NCI-H774 (cell line): ENCODE data around the gene MKNK1.

ENCODE experiments used
- DNase-seq: peaks from one replicate; lab custom pipeline; 2025; lab: John Stamatoyannopoulos, UW

MKNK1 gene

DNA sequence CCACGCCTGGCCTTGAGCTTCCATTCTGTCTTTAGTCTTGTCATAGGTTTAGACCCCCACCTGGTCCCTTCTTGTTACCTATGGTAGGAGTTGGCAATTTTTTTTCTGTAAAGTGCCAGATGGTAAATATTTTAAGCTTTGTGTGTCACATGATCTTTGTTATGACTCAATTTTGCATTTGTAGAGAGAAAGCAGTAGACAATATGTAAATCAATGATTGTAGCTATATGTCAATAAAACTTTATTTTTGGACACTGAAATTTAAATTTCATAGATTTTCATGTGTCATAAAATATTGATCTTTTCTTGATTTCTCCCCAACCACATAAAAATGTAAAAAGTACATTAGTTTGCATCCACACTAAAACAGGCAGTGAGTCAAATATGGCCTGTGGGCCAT is 8.0 kb downstream of the MKNK1 start:
- DNase-seq = no peak

DNA sequence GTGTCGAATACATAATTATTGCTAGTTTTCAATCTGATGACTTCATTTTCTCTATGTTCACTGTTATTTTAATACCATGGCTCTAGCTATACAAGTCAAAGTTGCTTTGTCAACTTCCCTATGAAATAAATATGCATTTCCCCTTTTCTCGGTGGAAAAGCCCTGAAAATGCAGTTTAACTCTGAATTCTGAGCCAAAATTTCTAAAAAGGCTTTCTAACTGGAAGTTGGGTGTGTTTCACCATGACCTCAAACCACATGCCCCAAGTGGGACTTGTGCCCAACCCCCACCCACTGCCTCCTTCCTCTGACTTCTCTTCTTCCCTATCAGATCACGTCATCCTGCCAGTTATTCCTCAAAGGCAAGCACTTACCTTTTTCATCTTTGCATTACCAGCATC is 8.9 kb downstream of the MKNK1 start:
- no peak for DNase-seq

DNA sequence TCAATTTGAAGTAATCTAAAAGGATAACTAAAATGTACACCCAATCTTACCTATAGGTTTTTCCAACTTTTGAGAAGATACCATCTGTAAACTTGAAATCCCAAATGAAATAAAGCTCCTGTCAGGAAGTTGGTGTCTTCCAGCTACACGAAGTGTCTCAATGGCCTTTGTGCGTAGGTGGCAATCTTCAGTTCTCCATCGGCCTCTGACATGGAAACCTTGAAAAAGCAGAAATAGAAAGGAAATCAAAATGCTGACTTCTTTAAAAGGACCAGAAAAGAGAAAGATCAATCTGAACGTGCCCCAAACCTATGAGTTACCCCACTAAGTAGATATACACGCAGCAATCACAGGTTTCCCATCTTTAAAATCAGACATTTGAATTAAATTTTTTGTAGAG is 10.0 kb downstream of the MKNK1 start:
- no peak for DNase-seq

DNA sequence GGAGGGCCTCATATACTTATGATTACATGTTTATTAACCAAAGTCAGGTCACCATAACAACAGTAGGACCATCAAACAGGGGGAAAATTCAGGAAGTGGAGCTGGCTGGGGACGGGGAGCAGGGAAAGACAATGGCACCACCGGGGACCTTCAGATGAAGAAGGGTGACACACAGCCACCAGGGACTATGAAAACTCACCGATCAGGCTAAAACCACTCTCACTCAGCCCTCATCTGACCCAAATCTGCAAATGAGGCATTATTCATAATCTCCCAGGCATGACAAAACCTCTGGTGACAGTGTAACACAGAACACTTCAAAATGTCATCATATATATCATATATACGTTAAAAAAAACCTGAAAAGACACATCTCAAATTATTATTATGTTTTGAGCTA is 11.2 kb downstream of the MKNK1 start:
- DNase-seq = no peak

DNA sequence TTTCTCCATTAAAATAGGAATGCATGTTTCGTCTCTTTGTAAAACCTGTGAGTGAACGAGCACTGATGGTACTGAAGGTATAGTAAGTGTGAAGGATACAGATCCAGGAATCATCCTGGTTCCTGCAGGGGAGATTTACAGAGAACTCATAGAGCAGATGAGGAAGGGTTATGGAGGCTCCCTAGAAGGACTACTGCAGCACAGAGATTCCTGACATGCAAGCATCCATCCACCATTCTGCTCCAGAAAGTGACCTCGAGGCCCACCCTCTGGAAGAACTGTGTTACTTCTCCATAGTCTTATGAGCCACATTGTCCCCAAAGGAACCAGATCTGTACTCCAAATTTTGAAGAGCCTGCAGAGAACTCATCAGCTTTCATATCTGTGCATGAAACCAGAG is 14.5 kb downstream of the MKNK1 start:
- no peak for DNase-seq

DNA sequence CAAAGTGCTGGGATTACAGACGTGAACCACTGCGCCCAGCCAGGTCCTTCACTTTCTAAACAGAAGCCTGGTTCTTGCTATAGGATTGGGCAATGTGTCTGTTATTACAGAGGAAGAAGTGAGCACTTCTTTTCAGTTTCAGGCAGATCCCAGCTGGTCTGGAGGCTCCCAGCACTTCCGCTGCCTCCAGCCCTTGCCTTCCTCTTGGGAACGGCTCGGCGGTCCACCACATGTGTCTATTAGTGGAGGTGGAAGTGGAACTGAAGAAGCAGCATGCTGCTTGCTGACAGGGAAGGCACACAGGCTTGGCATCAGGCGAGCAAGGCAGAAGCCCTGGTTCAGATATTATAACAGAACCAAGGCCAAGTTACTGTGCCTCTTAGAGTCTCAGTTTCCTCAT is 17.0 kb downstream of the MKNK1 start:
- no peak for DNase-seq

DNA sequence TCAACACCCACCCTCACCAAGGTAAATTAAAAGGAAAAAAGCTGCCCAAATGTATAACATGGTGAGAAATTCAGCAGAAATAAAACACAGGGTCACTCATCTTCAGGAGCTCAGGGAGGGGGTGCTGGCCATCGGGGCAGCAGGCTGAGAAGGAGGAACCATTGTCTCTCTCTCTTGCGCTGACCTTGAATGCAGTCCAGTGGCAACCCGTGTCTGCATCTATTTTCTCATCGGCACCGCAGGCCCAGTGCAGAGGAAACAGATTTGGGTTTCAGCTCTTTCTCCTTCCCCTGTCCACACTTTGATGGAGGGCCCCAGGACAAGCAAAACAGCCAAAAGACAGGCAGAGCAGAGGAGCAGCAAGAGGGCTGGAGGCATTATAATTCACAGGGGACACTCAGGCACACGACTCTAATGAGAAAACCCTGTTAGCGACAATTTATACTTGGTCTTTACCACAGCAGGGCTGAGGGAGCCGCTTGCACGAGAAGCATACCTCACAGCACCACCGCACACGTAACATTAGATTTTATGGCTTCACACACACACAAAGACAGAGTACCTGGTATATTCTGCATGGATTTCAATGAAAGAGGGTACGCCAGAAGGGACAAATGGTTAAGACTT is 18.6 kb downstream of the MKNK1 start:
- no peak for DNase-seq

DNA sequence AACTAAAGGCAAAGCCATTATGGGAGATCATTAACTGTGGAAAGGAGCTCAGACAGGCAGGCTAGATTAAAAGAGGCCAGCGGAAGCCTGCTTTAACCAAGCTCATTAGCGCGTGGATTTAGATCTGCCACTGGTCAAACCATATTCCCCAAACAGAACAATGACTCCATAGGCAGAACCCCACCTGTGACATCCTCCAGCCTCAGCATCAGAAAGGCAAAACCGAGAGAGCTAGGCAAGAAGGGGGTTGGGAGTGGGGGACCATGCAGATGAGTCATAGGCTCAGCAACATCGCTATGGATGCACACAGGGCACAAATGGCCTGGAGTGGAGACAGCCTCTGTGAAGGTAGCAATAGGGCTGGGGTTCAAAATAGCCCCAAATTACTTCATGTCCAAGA is 20.6 kb downstream of the MKNK1 start:
- no peak for DNase-seq

DNA sequence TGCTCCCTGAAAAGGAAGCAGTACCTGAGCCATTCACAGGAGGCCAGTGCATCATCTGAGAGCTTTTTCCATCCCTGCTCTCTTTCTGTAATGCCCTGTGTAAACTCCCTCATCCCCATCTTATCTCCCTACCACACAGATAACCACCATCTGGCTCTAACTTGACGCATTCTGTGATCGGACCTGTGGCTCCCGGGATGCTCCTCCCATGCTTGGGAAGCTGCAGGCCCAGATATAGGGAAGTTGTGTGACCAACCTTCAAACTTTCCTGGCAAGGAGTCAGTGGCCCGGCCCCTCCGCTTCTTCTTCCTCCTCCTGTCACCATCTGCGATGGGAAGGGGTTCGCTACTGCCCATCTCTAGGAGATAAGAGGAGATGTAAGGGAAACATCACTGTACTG is 21.1 kb downstream of the MKNK1 start:
- no peak for DNase-seq

DNA sequence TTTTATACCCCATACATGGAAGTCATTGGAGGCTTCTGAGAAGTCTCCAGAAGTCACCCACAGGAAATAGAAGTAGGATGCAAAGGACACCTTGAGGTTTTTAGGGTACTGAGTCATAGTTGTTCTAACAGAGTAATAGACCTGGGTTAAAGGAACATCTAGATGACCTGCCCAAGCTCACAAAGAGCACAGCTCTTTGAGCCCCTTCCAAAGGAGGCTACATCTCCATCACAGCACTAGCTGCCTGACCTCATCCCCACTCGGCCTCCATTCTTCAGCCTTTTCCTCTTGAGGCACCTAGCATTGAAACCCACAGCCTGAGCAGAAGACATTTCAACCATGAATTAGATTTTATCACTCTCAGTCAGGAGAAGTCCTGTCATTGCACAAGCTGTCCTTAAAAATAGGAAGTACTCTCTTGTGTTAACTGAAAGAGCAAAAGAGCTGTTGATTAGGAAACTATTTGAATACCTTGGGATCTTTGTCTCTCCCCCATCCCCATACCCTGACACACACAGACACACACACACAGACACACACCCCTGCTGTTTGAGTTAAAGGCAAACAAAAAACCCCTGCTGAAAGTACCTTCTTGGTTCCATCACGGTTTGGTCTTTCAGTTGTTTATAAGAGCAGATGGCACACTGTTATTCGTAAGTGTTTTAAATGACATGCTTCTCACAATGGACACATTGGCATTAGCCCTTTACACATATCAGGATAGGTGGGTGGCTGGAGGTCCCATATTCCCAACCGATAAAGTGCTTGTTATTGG is 22.2 kb downstream of the MKNK1 start:
- DNase-seq = no peak

DNA sequence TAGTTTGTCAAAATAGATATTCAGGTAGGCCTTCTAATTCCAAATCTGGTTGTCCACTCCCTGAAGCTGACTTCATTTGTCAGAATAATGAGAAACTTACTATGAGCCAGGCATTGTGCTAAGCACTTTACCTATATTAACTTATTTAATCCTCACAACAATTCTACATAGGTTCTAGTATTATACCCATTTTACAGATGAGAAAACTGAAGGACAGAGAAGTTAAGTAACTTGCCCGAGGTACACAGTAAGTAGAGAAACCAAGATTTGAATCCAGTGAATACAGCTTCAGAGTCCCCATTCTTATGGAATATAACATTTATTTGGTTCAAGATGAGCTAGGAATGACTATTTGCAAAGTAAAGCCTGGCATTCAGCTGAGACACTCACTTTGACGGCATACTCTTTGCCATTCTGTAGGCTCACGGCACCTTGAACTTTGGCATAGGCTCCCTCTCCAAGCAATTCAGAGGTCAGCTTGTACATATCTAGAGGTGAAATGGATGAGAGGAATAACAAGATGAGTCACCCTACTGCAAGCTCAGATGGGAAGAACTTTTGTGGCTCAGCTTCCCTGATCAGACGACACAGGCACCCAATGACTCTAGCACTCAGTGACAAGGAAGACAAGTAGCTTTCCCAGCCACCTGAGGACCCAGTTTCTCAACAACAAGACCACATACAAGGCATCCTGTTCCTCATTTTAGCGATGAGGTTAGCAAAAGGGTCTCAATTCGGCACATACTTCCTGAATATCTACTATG is 23.7 kb downstream of the MKNK1 start:
- no peak for DNase-seq

DNA sequence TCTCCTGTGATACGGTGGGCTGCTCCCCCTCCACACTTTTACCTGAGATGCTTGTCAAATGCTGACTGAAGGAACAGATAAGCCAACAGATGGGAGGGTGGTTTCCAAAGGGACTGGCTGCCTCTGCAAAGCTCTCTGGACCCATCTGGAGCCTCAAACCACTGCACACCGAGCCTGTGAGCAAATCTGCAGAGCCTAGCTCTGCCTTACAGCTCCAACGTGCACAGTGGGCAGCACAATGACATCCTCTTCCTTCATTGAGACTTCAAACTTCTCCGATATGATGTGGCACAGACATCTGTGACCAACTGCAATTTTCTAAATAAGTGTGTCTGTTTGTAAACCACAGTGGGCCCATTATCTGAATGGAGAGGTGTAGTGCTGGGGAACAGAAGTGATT is 26.4 kb downstream of the MKNK1 start:
- no peak for DNase-seq

DNA sequence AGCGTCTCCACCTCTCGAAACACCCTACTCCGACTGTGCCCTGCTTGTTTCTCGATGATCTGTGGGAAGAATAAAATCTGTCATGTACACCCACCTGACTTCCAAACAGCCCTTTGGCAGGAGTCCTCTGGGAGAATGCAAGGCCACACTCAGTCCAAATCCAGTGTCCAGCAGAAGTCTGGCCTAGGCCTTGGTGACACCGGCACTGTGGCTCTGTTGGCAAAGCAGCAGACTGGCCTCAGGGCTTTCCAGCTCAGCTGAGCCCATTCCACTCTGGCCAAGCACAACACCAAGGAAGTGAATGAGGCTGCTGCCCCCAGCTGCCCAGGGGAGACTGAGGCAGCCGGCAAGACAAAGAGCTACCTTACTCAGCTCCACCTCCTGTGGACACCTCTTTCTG is 27.5 kb downstream of the MKNK1 start:
- DNase-seq = no peak

DNA sequence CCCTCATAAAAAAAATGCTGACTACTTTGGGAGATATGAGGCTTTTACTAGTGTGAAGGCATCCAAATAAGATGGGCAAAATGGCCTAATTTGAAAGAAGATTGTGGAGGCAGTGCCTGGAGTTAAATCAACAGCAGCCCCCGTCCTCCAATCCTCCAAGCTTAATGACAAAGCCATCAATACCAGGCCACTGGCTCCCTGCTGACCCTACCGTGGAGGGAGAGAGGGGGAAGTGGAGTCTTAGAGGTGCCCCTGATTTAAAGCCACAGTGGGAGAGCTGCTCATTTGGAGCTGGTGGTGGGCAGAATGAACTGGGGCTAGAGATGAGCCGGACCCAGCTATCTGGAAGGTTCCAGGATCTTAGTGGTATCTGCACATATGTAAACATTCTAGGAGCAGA is 28.3 kb downstream of the MKNK1 start:
- DNase-seq = no peak

DNA sequence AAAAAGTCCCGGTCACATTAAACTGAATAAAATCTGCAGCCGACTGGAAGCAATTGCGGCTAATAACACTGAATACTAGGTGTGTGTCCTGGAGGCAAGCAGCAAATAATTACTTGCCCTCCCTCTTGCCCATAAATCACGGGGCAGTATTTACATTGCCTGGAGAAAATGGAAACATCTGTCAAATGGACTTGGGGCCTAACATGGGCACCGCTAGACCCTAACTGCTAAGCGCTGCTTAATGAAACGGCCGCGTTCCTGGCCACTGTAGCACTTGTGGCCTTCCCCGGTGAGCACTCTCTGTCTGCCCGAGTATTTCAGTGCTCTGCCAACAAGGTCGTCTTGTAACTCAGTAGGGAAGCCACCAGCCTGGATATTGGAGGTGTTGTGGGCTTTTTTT is 28.8 kb downstream of the MKNK1 start:
- peak; percentile 81 for DNase-seq

DNA sequence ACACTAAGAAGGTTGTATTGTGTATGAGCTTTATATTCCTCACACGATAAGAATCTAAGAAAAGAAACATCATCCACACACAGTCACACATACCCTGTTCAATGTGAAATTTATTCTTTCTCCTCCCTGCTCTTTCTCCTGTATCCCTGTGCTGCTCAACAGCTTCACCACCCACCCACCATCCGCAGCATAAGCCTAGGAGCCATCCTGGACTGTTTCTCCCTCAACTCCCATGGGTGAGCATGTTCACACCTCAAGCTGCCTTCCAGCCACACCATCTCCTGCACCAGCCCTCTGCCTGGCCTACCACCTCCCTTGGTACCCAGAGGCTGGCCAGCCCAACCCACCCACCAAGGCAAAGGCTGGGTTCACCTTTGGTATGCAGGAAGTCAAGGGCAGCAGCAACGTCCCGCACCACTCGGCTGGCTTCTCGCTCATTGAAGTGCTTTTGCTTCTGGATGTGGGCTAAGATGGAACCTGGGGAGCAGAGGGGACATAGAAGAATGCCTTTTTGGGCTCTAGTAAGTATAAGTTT is 32.3 kb downstream of the MKNK1 start:
- DNase-seq = no peak

DNA sequence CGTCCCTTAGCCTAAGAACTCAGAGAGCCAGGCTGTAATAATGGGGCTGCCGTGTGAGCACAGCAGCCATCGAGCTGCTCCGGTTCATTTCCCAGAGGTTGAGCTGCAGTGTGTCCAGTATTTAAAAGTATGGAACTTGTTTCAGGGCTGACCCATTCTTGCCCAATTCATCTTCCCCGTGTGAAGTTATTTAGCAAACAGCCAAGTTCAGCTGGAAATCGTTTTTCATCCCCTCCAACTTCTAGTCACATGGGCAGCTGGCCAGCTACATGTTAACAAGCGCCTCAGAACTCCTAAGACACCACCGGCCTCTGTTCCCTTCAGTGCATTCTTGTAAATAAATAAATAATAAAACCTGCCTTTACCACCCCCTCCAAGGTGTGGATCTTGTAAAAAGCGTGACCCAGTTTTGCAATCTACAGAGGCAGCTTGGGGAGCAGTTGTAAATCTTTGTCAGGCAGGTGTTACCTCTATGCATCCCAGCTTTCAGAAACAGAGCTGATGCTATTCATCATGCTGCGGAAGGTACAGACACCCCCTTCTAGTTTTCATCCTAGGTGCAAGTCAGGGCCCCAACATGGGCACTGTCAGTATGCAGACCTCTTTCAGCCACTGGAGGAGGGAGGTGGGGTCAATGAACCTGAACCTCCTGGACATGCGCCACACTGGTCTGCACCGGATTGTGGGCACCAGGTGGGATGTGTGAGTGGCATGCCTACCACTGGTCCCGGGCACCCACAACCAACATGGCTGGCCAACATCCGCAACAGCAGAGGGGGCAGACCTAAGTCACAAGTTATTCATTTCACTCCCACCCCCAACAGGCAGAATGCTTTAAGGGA is 34.0 kb downstream of the MKNK1 start:
- no peak for DNase-seq

DNA sequence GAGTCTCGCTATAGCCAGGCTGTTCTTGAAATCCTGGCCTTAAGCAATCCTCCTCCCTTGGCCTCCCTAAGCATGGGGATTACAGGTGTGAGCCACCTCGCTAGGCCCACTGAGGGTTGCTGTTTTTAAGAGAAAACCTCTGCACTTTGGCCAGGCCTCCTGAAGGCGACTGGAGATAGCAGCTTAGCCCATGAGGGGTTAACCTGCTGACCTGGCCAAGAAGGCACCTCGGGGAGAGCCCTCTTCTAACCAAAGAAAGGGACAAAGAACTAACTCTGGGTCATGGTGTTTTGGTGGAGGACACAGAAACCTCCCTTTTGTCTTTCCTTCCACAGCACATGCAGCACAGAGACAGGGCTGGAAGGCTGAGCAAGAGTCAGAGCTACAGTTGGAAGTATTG is 35.0 kb downstream of the MKNK1 start:
- DNase-seq = no peak

DNA sequence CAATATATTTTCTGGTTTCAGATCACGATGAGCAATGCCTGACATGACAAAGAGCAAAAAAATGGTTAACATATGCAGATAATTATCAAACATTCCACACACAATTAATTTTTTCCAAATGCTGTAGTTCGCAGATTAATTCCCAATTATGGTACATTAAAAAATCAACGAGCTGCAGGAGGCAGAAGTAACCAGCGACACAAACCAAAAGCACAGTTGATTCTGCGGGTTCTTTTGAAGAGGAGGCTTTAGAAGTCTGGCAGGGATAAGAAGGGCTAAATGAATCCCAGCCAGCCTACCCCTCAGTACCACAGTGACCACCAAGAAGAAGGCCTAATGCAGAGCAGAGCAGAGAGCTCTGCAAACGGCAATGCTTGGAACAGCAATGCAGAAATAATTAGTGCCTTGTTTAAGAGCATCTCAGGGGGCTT is 35.6 kb downstream of the MKNK1 start:
- DNase-seq = no peak

DNA sequence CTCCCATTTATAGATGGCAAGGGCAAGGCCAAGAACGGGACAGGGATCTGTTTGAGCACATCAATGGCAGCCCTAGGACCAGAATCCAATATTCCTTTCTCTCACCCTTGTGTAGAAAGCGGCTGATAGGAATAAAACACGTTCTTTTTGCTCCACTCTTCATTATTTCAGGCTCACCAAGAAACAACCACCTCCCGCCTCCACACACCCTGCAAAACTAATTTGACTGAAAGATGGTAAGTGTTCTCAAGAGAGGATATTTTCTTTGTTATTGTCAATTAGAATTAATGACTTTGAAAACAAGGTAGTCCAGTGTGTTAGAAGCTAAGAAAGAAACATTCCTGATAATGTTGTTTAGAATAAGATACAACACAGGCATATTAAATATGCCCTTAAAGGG is 40.7 kb downstream of the MKNK1 start:
- no peak for DNase-seq

DNA sequence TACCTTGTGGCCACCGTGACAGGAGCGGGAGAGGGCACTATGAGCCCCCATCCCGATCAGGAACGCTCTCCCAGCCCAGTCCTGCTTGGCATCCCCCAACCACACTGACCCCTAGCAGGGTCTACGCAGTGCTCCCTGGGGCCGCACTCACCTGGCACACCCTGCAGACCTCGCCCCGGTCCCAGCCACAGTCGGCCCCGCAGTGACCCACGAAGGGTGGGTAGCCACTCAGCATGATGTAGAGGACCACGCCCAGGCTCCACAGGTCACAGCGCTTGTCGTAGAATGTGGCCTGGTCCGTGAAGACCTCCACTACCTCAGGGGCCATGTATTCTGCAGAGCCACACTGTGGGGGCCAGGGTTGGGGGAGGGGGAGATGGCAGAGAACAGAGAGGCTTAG is 41.6 kb downstream of the MKNK1 start:
- DNase-seq = no peak

DNA sequence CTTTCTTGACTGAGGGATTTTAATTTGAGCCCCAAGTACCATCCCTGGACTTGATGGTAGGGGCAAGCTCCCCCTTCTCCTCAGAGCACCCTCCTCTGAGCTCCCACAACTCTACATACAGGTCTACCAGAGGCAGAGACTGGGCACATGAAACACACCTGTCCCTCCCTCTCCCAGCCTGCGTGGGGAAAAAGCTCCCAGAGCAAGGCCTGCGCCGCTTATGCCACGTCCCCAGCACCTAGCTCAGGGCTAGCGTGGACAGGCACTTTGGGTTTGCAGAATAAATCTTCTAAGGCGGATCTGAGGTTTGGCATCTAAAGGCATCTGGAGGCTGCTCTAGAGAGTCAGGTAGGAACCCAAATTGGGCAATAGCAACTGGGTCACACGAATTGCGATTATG is 45.1 kb downstream of the MKNK1 start:
- no peak for DNase-seq
